Naive thymus-derived CD4-positive, alpha-beta T cell (primary cell): ENCODE data around the gene LMBR1. TPM values are rescaled to one million over a fixed set of nuclear protein-coding genes. Genes with fewer than 3 reads are reported as not detected.

Experiments used
- ATAC-seq: fragments of 150-1000 bp; cut with Tn5 transposase; 2 replicates; pipeline ENCODE4 v1.10.0; 2021; ENCODE audit warnings: mild to moderate bottlenecking, moderate library complexity
- CTCF ChIA-PET: fragments of 350-600 bp; sonication (Branson Sonifier 250); formaldehyde crosslinking; loops from one replicate; lab custom pipeline; 2021; ENCODE audit warnings: antibody characterized with exemption; lab: Charles Lee
- POLR2A ChIA-PET: fragments of 350-600 bp; sonication (Branson Sonifier 250); formaldehyde crosslinking; loops from one replicate; lab custom pipeline; 2021; ENCODE audit warnings: antibody characterized with exemption, inconsistent platforms; lab: Charles Lee
- DNase-seq, 9 donors: peaks; one replicate each; pipeline versions ENCODE4 v3.0.0 to v3.0.0-alpha.2; 2020 to 2022; ENCODE audit warnings: mixed read lengths in 1 of 9
- H3K27ac ChIP-seq: one replicate; pipeline ENCODE4 v1.7.0; 2013; ENCODE audit warnings: mild to moderate bottlenecking, low read depth, low read length, moderate library complexity
- H3K27me3 ChIP-seq, 2 donors: one replicate each; pipeline ENCODE4 v1.7.0; 2013; ENCODE audit warnings: low read length in 2 of 2, mild to moderate bottlenecking in 2 of 2, moderate library complexity in 2 of 2; ENCODE audit not compliant: control insufficient read depth in 2 of 2, insufficient read depth in 2 of 2
- H3K36me3 ChIP-seq, 3 experiments: 1 replicate in 2 of 3; 2 replicates in 1 of 3; pipeline ENCODE4 v1.7.0; 2013; ENCODE audit warnings: low read length in 3 of 3, mild to moderate bottlenecking in 3 of 3, moderate library complexity in 1 of 3; ENCODE audit not compliant: insufficient read depth in 3 of 3, control insufficient read depth in 2 of 3
- H3K4me1 ChIP-seq, 2 donors: one replicate each; pipeline ENCODE4 v1.7.0; 2013; ENCODE audit warnings: low read length in 2 of 2, mild to moderate bottlenecking in 2 of 2, moderate library complexity in 1 of 2; ENCODE audit not compliant: control insufficient read depth in 2 of 2, insufficient read depth in 2 of 2
- H3K4me3 ChIP-seq: 2 replicates; pipeline ENCODE4 v1.7.0; 2013; ENCODE audit warnings: mild to moderate bottlenecking, low read length
- H3K9me3 ChIP-seq, 3 experiments: 1 replicate in 2 of 3; 2 replicates in 1 of 3; pipeline ENCODE4 v1.7.0; 2013; ENCODE audit warnings: low read length in 3 of 3; ENCODE audit not compliant: control insufficient read depth in 2 of 3
- H3K27ac Mint-ChIP-seq, 9 donors: one replicate each; pipeline ENCODE4 v1.8.0; 2020 to 2022; ENCODE audit warnings: mixed read lengths in 9 of 9, mild to moderate bottlenecking in 8 of 9, moderate library complexity in 5 of 9, inconsistent platforms in 2 of 9
- H3K27me3 Mint-ChIP-seq, 5 donors: one replicate each; pipeline ENCODE4 v1.8.0; 2021 to 2022; ENCODE audit warnings: mixed read lengths in 5 of 5, mild to moderate bottlenecking in 1 of 5
- H3K36me3 Mint-ChIP-seq, 5 donors: one replicate each; pipeline ENCODE4 v1.8.0; 2020 to 2022; ENCODE audit warnings: mixed read lengths in 5 of 5, mild to moderate bottlenecking in 3 of 5, inconsistent platforms in 1 of 5
- H3K4me1 Mint-ChIP-seq, 7 donors: one replicate each; pipeline ENCODE4 v1.8.0; 2020 to 2022; ENCODE audit warnings: mixed read lengths in 7 of 7, mild to moderate bottlenecking in 3 of 7, inconsistent platforms in 1 of 7
- H3K4me3 Mint-ChIP-seq, 10 donors: one replicate each; pipeline ENCODE4 v1.8.0; 2020 to 2022; ENCODE audit warnings: mild to moderate bottlenecking in 10 of 10, mixed read lengths in 10 of 10, moderate library complexity in 6 of 10, inconsistent platforms in 2 of 10
- H3K9me3 Mint-ChIP-seq, 11 donors: one replicate each; pipeline ENCODE4 v1.8.0; 2020 to 2022; ENCODE audit warnings: mixed read lengths in 11 of 11, mild to moderate bottlenecking in 4 of 11, inconsistent platforms in 1 of 11, moderate library complexity in 1 of 11
- intact Hi-C, 2 donors: fragments of 100-400 bp; cut with micrococcal nuclease; formaldehyde crosslinking; loops; one replicate each; pipeline ENCODE4 v1.15.1; 2023
- polyA plus RNA-seq, 2 donors: library from polyadenylated mRNA; unstranded; fragments of 300-500 nt; fragmentation: Illumina TruSeq; gene quantifications; one replicate each; pipeline ENCODE4 v1.2.3, GENCODE V29; 2021
- total RNA-seq, 6 experiments: library from RNA in 5 of 6; stranded (reverse) in 5 of 6; gene quantifications; 1 replicate in 5 of 6; 2 replicates in 1 of 6; pipeline ENCODE4 v1.2.3 and lab custom pipeline; 2021 to 2026

LMBR1 gene
- total and polyA plus RNA-seq, 7 experiments from 2014 or later = 34.5 to 101 (median 63.3) TPM

DNA sequence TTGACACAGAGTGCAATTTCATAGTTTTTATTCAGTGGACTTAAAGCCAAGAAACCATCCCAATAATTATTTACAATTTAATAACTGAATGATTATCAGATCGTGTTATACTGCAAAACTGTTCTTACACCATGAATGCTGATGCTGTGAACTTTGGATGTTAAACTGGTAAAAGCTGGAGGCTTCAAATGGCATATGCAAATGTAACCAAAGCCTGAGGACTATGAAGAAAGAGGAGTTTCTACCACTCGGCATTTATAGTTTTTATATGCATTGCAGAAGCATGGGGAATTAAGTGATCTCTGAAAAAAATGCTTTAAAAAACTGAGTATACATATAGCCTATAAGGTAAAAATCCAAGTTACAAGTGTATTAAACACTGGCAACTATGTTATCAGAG, 210.1 kb downstream of the LMBR1 start:
- Mint-ChIP-seq H3K27ac (no peak overlapping the region), H3K27me3 (no peaks in the 10 kb centered on the region), H3K36me3 (peaks cover 3 to 51% (median 18%) of the 10 kb centered on the region in 5 donors), H3K4me1 (peaks cover 0 to 10% (median 0%) of the 10 kb centered on the region in 7 donors), H3K9me3 (no peaks in the 10 kb centered on the region), H3K4me3 (no peak overlapping the region)
- DNase-seq (no peak), ATAC-seq (no peak)
- no peaks in the 10 kb centered on the region for H3K27me3 ChIP-seq
- intact Hi-C loops = no loop called here
- ChIA-PET CTCF (no interaction called here), POLR2A (no interaction called here)
- H3K4me3 ChIP-seq = no peak overlapping the region
- no peaks in the 10 kb centered on the region for H3K4me1 ChIP-seq
- no peaks in the 10 kb centered on the region for H3K9me3 ChIP-seq
- no peak overlapping the region for H3K27ac ChIP-seq
- peaks cover 0 to 53% (median 8%) of the 10 kb centered on the region in 3 experiments for H3K36me3 ChIP-seq

DNA sequence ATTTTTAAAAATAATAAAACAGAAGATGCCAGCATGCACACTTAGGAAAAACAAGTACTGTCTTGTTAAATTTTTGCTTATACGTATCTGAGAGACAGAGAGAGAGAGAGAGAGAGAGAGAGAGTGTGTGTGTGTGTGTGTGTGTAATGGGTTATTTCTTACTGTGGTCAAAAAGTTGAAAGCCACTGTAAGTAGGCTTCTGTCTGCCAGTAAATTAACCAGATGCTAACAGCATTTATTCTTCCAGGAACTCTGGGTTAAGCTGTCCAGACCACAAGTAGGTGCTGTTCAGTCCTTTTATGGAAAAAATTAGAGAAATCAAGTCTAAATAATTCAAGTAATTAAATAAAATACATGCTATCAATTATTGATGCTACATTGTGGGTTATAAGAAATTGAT, 212.7 kb downstream of the LMBR1 start:
- POLR2A ChIA-PET = no interaction called here
- Histone ChIP-seq H3K9me3 (no peaks in the 10 kb centered on the region), H3K4me1 (no peaks in the 10 kb centered on the region), H3K4me3 (no peak overlapping the region), H3K27ac (no peak overlapping the region), H3K27me3 (no peaks in the 10 kb centered on the region), H3K36me3 (peaks cover 0 to 73% (median 11%) of the 10 kb centered on the region in 3 experiments)
- CTCF ChIA-PET = no interaction called here
- no peak overlapping the region for H3K4me3 Mint-ChIP-seq
- peak overlapping the region in 2 of 9 donors; percentile 14 to 49 for H3K27ac Mint-ChIP-seq
- ATAC-seq = no peak
- intact Hi-C loops = no loop called here
- no peaks in the 10 kb centered on the region for H3K9me3 Mint-ChIP-seq
- H3K27me3 Mint-ChIP-seq = no peaks in the 10 kb centered on the region
- peaks cover 0 to 13% (median 0%) of the 10 kb centered on the region in 7 donors for H3K4me1 Mint-ChIP-seq
- DNase-seq = no peak
- H3K36me3 Mint-ChIP-seq = peaks cover 3 to 58% (median 32%) of the 10 kb centered on the region in 5 donors

DNA sequence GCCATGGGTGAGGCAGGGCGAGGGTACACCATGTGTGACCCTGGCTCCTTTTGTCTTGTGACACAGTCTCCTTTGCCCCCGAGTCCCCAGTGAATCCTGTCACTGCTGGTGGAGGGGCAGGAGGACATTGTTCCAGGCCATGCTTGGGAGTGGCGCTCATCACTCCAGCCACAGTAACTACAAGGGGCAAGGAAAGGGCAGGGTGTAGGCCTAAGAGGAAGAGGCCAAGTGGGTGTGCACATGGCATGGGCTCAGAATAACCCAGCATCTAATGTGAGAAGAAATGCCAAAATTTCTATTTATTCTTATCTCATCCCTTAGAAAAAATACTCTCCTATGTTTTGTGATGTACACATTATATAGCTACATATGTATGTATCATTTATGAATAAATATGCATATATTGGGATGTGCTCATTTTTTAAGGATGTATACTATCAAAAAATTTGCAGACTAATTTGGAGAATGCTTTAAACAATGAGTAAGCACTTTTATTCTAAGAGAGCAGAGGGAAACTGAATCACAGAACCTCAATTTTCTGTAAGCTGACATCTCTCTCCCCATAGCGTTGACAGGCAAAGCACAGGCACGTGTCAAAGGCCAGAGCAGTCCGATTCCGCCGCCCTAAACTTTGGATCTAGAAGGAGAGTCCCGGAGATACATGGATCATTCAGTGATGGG, 215.5 kb downstream of the LMBR1 start:
- Mint-ChIP-seq H3K4me1 (peaks cover 0 to 16% (median 0%) of the 10 kb centered on the region in 7 donors), H3K36me3 (peaks cover 0 to 64% (median 37%) of the 10 kb centered on the region in 5 donors), H3K4me3 (no peak overlapping the region), H3K27me3 (no peaks in the 10 kb centered on the region), H3K27ac (no peak overlapping the region), H3K9me3 (no peaks in the 10 kb centered on the region)
- Histone ChIP-seq H3K36me3 (peaks cover 0 to 66% (median 11%) of the 10 kb centered on the region in 3 experiments), H3K9me3 (no peaks in the 10 kb centered on the region), H3K4me3 (no peak overlapping the region), H3K27ac (no peak overlapping the region), H3K4me1 (no peaks in the 10 kb centered on the region), H3K27me3 (no peaks in the 10 kb centered on the region)
- POLR2A ChIA-PET = no interaction called here
- DNase-seq = no peak
- no peak for ATAC-seq
- CTCF ChIA-PET = no interaction called here
- intact Hi-C loops = no loop called here

DNA sequence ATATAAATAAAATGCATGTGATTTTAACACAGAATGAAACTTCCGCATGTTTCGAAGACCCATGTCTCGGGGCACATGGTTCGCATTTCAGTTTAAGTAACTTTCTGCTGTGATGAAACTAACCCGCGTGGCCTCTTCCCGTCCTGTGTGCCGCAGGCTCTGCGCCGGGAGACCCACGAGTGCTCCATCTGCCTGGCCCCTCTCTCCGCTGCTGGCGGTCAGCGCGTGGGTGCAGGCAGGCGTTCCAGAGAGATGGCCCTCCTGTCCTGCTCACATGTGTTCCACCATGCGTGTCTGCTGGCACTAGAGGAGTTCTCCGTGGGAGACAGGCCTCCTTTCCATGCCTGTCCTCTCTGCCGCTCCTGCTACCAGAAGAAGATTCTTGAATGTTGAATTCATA, 216.7 kb downstream of the LMBR1 start:
- H3K4me1 ChIP-seq = no peaks in the 10 kb centered on the region
- H3K9me3 Mint-ChIP-seq = no peaks in the 10 kb centered on the region
- H3K27me3 Mint-ChIP-seq = no peaks in the 10 kb centered on the region
- POLR2A ChIA-PET = no interaction called here
- H3K9me3 ChIP-seq = no peaks in the 10 kb centered on the region
- peaks cover 0 to 16% (median 0%) of the 10 kb centered on the region in 7 donors for H3K4me1 Mint-ChIP-seq
- H3K27me3 ChIP-seq = no peaks in the 10 kb centered on the region
- ATAC-seq = no peak
- CTCF ChIA-PET = no interaction called here
- peaks cover 0 to 62% (median 11%) of the 10 kb centered on the region in 3 experiments for H3K36me3 ChIP-seq
- no peak overlapping the region for H3K27ac Mint-ChIP-seq
- no peak overlapping the region for H3K27ac ChIP-seq
- intact Hi-C loops = no loop called here
- H3K36me3 Mint-ChIP-seq = peaks cover 0 to 64% (median 30%) of the 10 kb centered on the region in 5 donors
- no peak overlapping the region for H3K4me3 ChIP-seq
- no peak for DNase-seq
- no peak overlapping the region for H3K4me3 Mint-ChIP-seq

DNA sequence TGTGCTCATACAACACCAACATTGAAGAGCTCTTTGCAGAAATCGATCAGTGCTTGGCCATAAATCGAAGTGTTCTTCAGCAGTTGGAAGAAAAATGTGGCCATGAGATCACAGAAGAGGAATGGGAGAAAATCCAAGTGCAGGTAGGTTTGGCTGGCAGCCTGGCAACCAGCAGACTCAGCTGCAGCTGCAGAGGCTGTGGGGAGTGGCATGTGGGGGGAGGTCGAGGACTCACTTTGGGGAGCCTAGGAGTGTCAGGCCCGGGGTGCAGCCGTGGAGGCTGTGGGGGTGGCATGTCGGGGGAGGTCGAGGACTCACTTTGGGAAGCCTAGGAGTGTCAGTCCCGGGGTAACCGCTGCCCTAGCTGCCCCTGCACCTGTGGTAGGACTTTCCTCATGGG, 217.3 kb downstream of the LMBR1 start:
- Mint-ChIP-seq H3K36me3 (peaks cover 0 to 62% (median 30%) of the 10 kb centered on the region in 5 donors), H3K27ac (peak overlapping the region in 1 of 9 donors; percentile 34), H3K27me3 (no peaks in the 10 kb centered on the region), H3K9me3 (no peaks in the 10 kb centered on the region), H3K4me3 (peak overlapping the region in 1 of 10 donors; percentile 45), H3K4me1 (peaks cover 0 to 16% (median 0%) of the 10 kb centered on the region in 7 donors)
- Histone ChIP-seq H3K9me3 (no peaks in the 10 kb centered on the region), H3K4me3 (no peak overlapping the region), H3K36me3 (peaks cover 0 to 56% (median 11%) of the 10 kb centered on the region in 3 experiments), H3K4me1 (no peaks in the 10 kb centered on the region), H3K27ac (no peak overlapping the region), H3K27me3 (no peaks in the 10 kb centered on the region)
- DNase-seq (no peak), ATAC-seq (no peak)
- intact Hi-C loops = no loop called here
- POLR2A ChIA-PET = no interaction called here
- CTCF ChIA-PET = interaction anchor here (0.6 kb wide), 1 partner anchor 907 kb away, joined by 3 read pairs; no protein-coding TSS in a partner anchor

DNA sequence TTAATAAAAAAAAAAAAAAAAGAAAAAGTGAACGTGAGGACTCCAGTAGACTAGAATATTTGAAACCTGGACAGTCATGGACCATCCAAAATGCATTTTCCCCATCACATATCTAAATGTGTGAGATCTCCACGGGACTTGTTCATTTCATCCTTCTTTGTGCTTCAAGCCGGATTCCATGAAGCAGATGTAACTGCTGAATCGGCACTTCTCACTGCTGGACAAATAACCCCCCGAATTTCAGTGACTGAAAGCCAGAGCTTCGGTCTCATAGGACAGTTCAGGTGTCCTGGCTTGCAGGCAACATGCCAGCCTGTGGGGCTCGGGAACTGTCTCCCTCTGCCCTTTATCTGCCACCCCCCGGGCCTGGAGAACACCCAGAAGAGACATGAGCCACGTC, 219.1 kb downstream of the LMBR1 start:
- Mint-ChIP-seq H3K4me1 (peaks cover 0 to 7% (median 0%) of the 10 kb centered on the region in 7 donors), H3K27ac (no peak overlapping the region), H3K4me3 (no peak overlapping the region), H3K36me3 (peaks cover 4 to 51% (median 26%) of the 10 kb centered on the region in 5 donors), H3K9me3 (no peaks in the 10 kb centered on the region), H3K27me3 (no peaks in the 10 kb centered on the region)
- Histone ChIP-seq H3K36me3 (peaks cover 0 to 44% (median 4%) of the 10 kb centered on the region in 3 experiments), H3K4me3 (no peak overlapping the region), H3K27ac (no peak overlapping the region), H3K9me3 (no peaks in the 10 kb centered on the region), H3K4me1 (no peaks in the 10 kb centered on the region), H3K27me3 (no peaks in the 10 kb centered on the region)
- POLR2A ChIA-PET = no interaction called here
- DNase-seq = no peak
- ATAC-seq = no peak
- CTCF ChIA-PET = no interaction called here
- intact Hi-C loops = no loop called here

DNA sequence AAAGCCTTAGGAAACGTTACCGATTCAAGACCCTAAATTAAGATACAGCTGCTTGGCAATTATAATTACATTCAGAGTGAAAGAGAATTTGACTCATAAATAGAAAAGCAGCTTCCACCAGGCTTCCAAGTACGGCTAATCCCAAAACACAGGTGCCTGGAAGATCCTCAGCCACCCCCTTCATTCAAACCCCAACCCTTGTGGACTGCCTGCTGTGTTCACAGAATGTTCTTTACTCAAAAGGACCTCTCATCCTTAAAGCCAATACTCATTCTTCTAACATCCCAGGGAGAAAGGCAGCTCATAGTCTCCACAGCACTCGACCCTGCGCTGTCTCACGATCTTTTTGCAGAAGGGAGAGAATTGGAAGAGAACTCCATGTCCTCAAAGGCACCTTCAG, 219.5 kb downstream of the LMBR1 start:
- Mint-ChIP-seq H3K4me3 (no peak overlapping the region), H3K9me3 (no peaks in the 10 kb centered on the region), H3K27ac (no peak overlapping the region), H3K36me3 (peaks cover 4 to 47% (median 21%) of the 10 kb centered on the region in 5 donors), H3K4me1 (peaks cover 0 to 7% (median 0%) of the 10 kb centered on the region in 7 donors), H3K27me3 (no peaks in the 10 kb centered on the region)
- Histone ChIP-seq H3K27me3 (no peaks in the 10 kb centered on the region), H3K4me3 (no peak overlapping the region), H3K4me1 (no peaks in the 10 kb centered on the region), H3K36me3 (peaks cover 0 to 40% (median 4%) of the 10 kb centered on the region in 3 experiments), H3K9me3 (no peaks in the 10 kb centered on the region), H3K27ac (no peak overlapping the region)
- no peak for DNase-seq
- ATAC-seq = no peak
- intact Hi-C loops = no loop called here
- ChIA-PET POLR2A (no interaction called here), CTCF (no interaction called here)
